ENCODE data around the gene MAPKAPK2.

Gene MAPKAPK2

DNA sequence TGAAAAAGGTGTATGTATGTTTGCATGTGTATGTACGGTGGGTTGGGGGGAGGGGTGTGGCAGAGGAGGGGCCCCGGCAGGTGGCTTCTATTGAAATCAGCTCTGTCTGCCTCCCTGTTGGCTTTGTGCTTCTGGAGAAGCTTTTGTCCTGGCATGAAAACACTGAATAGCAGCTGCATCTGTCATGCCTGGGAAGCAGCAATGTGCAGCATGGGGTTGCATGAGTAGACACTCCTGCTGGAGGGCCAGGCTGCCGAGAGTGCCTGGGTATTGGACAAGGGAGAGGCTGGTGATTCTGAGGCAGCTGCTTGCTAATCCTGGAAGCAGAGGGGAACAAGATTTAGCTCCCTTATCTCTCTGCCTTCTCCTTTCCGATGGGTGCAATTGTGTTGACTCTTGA is 20.5 kb downstream of the MAPKAPK2 start:
- DNase-seq = no peak

GRCh38 chr1:206705726-206706297 is 21.1 kb downstream of the MAPKAPK2 start:
- DNase-seq = no peak

DNA sequence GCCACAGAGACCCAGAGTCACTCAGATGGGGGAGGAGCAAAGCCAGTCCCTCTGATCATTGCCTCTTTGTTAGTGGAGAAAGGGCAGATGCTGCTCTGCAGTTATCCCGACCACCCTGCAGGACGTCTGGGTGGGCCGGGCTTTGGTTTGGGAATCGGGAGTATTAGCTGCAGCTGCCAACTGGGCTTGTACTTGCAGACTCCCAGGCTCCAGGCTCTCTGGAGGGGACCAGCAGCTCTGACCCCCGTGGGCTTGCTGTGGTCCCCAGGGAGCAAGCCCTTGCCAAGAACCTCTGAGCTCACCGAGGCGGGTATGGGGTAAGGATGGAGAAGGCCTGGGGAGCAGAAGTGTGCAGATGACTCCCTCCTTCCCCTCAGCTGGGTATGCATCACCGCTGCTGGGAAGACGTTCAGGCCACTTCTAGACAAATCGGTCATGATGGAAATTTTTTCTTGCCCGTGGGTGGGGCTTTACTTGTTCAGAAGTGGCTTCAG is 21.6 kb downstream of the MAPKAPK2 start:
- DNase-seq = no peak

- DNase-seq = no peak
These were observed 22.2 kb downstream of the MAPKAPK2 start for GRCh38 chr1:206706806-206707366.

GRCh38 chr1:206708058-206708457 is 23.4 kb downstream of the MAPKAPK2 start:
- DNase-seq = no peak

DNA sequence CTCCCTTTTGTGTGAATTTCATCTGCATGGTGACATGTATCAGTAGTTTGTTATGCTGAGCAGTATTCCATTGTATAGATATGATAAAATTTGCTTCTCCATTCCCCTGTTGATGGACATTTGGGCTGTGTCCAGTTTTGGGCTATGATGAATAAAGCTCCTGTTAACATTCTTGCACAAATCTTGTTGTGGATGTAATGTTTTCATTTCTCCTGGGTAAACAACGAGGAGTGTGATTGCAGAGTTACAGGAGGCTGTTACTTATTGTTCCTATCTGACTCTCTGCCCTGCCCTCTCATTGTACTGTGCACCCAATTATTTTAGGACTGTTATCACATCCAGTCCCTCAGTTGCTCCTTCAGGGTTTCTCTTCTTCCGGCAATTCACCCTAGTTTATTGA is 24.2 kb downstream of the MAPKAPK2 start:
- DNase-seq = no peak

DNA sequence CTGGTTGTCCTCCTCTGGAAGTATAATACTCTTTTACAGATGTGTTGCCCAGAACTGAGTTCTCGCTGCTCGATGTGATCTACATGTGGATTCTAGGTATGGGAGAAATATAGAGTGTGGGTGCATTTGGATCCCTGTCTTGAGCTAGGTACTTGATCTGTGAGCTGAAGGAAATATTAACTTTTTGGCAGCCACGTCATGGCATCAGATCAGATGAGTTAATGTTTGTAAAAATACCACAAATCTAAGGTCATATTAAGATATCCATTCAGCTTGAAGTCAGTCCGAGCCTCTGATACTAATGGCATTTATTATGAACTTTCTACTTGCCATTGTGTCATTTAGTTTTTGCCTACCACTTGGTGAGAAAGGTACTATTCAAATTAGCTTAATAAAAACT is 24.6 kb downstream of the MAPKAPK2 start:
- DNase-seq = no peak

GRCh38 chr1:206709772-206710459 is 25.2 kb downstream of the MAPKAPK2 start:
- no peak for DNase-seq

- DNase-seq = no peak
These were observed 25.7 kb downstream of the MAPKAPK2 start for GRCh38 chr1:206710460-206710823.

- no peak for DNase-seq
These were observed 28.4 kb downstream of the MAPKAPK2 start for GRCh38 chr1:206713070-206713469.

DNA sequence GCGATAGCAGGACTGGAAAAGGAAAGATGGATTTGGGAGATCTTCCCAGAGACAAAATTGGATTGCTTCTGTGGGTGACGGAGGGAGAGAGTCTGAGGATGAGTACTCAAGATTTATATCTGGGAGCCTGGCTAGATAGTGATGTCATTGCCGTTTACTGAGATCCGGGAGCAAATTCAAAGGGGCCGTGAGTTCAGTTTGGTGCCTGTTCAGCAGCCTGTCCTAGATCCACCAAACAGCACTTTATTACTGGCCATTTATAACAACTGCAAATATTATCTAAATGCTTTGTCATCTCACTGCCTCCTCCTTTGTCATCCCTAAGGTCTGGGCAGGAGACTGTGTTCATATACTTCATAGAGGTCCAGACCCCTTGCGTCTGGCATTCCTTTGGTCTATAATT is 29.2 kb downstream of the MAPKAPK2 start:
- DNase-seq = no peak

- no peak for DNase-seq
These were observed 29.8 kb downstream of the MAPKAPK2 start for GRCh38 chr1:206714331-206715058.

DNA sequence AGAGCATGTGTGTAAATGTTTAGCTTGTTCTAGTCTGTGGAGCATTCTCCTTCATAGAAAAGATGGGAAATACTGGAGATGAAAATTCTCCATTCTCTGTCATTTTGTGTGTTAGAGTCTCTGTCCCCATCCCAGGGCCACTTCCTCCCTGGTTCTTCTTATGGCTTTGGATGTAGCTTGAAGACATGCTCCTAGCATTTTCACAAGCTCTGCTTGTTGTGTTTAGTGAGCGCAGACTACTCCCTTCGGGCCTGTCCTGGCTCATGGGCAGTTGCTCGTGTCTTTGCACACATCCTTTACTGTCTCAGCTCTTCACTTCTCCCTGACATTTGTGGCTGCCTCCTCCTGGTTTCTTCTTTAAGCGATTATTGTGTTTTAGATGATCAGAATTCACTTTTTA is 30.4 kb downstream of the MAPKAPK2 start:
- no peak for DNase-seq

GRCh38 chr1:206715552-206716158 is 30.9 kb downstream of the MAPKAPK2 start:
- no peak for DNase-seq

GRCh38 chr1:206716159-206716869 is 31.6 kb downstream of the MAPKAPK2 start:
- no peak for DNase-seq

GRCh38 chr1:206716870-206717673 is 32.4 kb downstream of the MAPKAPK2 start:
- DNase-seq = no peak

GRCh38 chr1:206717674-206717989 is 32.9 kb downstream of the MAPKAPK2 start:
- DNase-seq = no peak

DNA sequence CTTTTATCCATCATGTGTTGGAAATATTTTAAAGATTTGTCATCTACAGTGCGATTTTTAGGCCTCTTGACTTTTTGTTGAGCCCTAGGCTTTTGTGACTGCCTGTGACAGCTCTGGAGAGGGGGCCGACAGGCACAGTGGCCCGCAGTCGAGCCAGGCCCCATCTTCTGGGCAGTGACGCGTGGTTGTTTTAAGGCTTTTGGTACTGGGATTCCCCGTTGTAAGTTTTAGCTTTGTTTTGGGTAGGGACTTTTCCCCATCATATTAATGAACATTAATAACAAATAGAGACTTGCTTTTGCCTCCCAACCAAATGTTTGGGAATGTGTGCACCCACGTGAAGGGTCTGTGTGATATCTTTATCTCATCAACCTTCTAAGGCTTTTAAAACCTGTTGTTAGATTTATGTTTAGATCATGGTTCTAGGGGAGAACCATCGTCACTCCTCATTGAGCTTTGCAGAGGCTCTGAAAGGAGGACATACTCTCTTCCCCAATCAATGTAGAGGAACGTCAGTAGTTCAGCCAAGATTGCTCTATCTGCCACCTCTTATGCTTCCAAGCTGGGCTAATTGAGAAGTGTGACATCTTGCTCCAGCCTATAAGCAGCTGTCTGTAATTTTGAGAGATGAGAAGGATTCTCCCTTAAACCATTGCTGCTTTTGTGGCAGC is 34.6 kb downstream of the MAPKAPK2 start:
- no peak for DNase-seq

GRCh38 chr1:206721454-206721853 is 36.7 kb downstream of the MAPKAPK2 start:
- no peak for DNase-seq

GRCh38 chr1:206722751-206723461 is 38.2 kb downstream of the MAPKAPK2 start:
- DNase-seq = no peak

DNA sequence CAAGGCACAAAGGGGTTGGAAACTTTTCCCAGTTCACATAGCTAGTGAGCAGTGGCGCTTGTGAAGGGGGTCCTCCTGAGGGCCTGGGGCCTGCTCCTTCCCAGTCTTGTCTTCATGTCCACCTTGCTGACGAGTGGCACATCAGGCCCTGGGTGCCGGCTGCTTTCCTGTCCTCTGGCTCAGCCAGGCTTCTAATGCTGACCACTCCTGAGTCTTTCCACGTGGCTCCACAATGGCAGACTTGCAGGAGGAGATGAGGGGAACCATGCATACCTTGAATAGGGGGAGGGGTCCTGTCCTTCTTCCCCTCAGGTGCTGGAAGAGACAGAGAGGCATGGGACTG is 38.7 kb downstream of the MAPKAPK2 start:
- DNase-seq = no peak
